SK-N-SH treated with all-trans-retinoic acid at 6 μM for 48 hours (cell line): ENCODE results near the gene MAPK1IP1L.

Experiments
- ATAC-seq: fragments of 200-7000 bp; cut with Tn5 transposase; 3 replicates; pipeline ENCODE4 v1.9.1; 2020; ENCODE audit warnings: mild to moderate bottlenecking, moderate library complexity
- ARNTL ChIP-seq: fragments of 450-650 bp; formaldehyde crosslinking; IDR thresholded peaks from 2 replicates; pipeline ENCODE4 v1.5.0; 2020; ENCODE audit warnings: low read depth, mild to moderate bottlenecking, moderate library complexity, borderline replicate concordance
- BACH2 ChIP-seq: fragments of 250-450 bp; sonication (Bioruptor Pico); IDR thresholded peaks from 2 replicates; pipeline ENCODE4 v1.9.0; 2021; ENCODE audit warnings: mild to moderate bottlenecking, borderline replicate concordance
- CREB5 ChIP-seq: fragments of 250-450 bp; sonication (Bioruptor Pico); IDR thresholded peaks from 2 replicates; pipeline ENCODE4 v1.5.1; 2020; ENCODE audit warnings: low read depth, mild to moderate bottlenecking, moderate library complexity
- CSDC2 ChIP-seq: fragments of 250-450 bp; sonication (Bioruptor Pico); IDR thresholded peaks from 2 replicates; pipeline ENCODE4 v1.5.0; 2020; ENCODE audit warnings: mild to moderate bottlenecking, moderate library complexity
- CSRNP3 ChIP-seq: fragments of 250-450 bp; sonication (Bioruptor Pico); IDR thresholded peaks from 2 replicates; pipeline ENCODE4 v1.5.1; 2021; ENCODE audit warnings: mild to moderate bottlenecking, moderate library complexity
- ESRRG ChIP-seq: fragments of 250-450 bp; sonication (Bioruptor Pico); IDR thresholded peaks from 2 replicates; pipeline ENCODE4 v1.6.1; 2021; ENCODE audit warnings: mild to moderate bottlenecking
- GLIS3 ChIP-seq: fragments of 250-450 bp; sonication (Bioruptor Pico); IDR thresholded peaks from 2 replicates; pipeline ENCODE4 v1.5.0; 2020; ENCODE audit warnings: mild to moderate bottlenecking, moderate library complexity
- ISL1 ChIP-seq: fragments of 250-450 bp; sonication (Bioruptor Pico); IDR thresholded peaks from 2 replicates; pipeline ENCODE4 v2.1.2; 2022; ENCODE audit warnings: mild to moderate bottlenecking, moderate library complexity
- OSR1 ChIP-seq: fragments of 250-450 bp; sonication (Bioruptor Pico); IDR thresholded peaks from 2 replicates; pipeline ENCODE4 v1.8.0; 2022; ENCODE audit warnings: moderate library complexity, mild to moderate bottlenecking, inconsistent platforms
- PATZ1 ChIP-seq: fragments of 250-450 bp; sonication (Bioruptor Pico); IDR thresholded peaks from 2 replicates; pipeline ENCODE4 v1.8.0; 2020; ENCODE audit warnings: mild to moderate bottlenecking, moderate library complexity, borderline replicate concordance
- POU6F1 ChIP-seq: fragments of 250-450 bp; sonication (Bioruptor Pico); IDR thresholded peaks from 2 replicates; pipeline ENCODE4 v1.8.0; 2021; ENCODE audit warnings: low read depth, mild to moderate bottlenecking, moderate library complexity, borderline replicate concordance
- PPARA ChIP-seq: fragments of 250-450 bp; sonication (Bioruptor Pico); IDR thresholded peaks from 2 replicates; pipeline ENCODE4 v1.5.0; 2020; ENCODE audit warnings: mild to moderate bottlenecking, borderline replicate concordance
- RARB ChIP-seq: fragments of 250-450 bp; sonication (Bioruptor Pico); IDR thresholded peaks from 2 replicates; pipeline ENCODE4 v1.8.0; 2021; ENCODE audit warnings: mild to moderate bottlenecking, moderate library complexity
- SNAI2 ChIP-seq: fragments of 250-450 bp; sonication (Bioruptor Pico); IDR thresholded peaks from 2 replicates; pipeline ENCODE4 v1.5.0; 2020; ENCODE audit warnings: mild to moderate bottlenecking, moderate library complexity
- TOX ChIP-seq: fragments of 250-450 bp; sonication (Bioruptor Pico); IDR thresholded peaks from 2 replicates; pipeline ENCODE4 v1.8.0; 2021; ENCODE audit warnings: mild to moderate bottlenecking, moderate library complexity, borderline replicate concordance
- TSHZ2 ChIP-seq: fragments of 250-450 bp; sonication (Bioruptor Pico); IDR thresholded peaks from 2 replicates; pipeline ENCODE4 v1.5.0; 2020; ENCODE audit warnings: mild to moderate bottlenecking, moderate library complexity
- ZC3H10 ChIP-seq: fragments of 250-450 bp; sonication (Bioruptor Pico); IDR thresholded peaks from 2 replicates; pipeline ENCODE4 v1.5.1; 2021; ENCODE audit warnings: mild to moderate bottlenecking, moderate library complexity
- ZFP30 ChIP-seq: fragments of 450-650 bp; formaldehyde crosslinking; IDR thresholded peaks from 2 replicates; pipeline ENCODE4 v1.5.0; 2022; ENCODE audit warnings: mild to moderate bottlenecking, moderate library complexity
- ZNF70 ChIP-seq: fragments of 450-650 bp; formaldehyde crosslinking; IDR thresholded peaks from 2 replicates; pipeline ENCODE4 v1.5.0; 2020; ENCODE audit warnings: mild to moderate bottlenecking, moderate library complexity
- ZNF8 ChIP-seq: fragments of 450-650 bp; formaldehyde crosslinking; IDR thresholded peaks from 2 replicates; pipeline ENCODE4 v1.5.0; 2020; ENCODE audit warnings: mild to moderate bottlenecking, moderate library complexity

MAPK1IP1L gene

GRCh38 chr14:55026793-55027561 is 24.5 kb upstream of the MAPK1IP1L start, which contains the start of the genes SOCS4 and WDHD1:
SOCS4 (plus strand) TSS chr14:55027236; CDS start chr14:55043042, 15,806 bp downstream.
WDHD1 (minus strand) TSS chr14:55027099; CDS start chr14:55026787, 312 bp downstream.
- peak; percentile 96 for ATAC-seq
- TF ChIP-seq TSHZ2 (CRISPR knock-in tag) (no peak), ZFP30 (CRISPR knock-in tag) (no peak), CSDC2 (CRISPR knock-in tag) (no peak), ZNF70 (CRISPR knock-in tag) (peak; percentile 68; the same call in 1 of the 2 replicates)

- ATAC-seq = 0 out of 3 replicates have a peak, but pooled peaks have one; percentile 9
- no peak for TF ChIP-seq TSHZ2 (CRISPR knock-in tag)
- TF ChIP-seq RARB (CRISPR knock-in tag) = no peak
- TF ChIP-seq CSDC2 (CRISPR knock-in tag) = no peak
- TF ChIP-seq OSR1 = no peak
- no peak for TF ChIP-seq PATZ1 (CRISPR knock-in tag)
- no peak for TF ChIP-seq CREB5
- TF ChIP-seq ISL1 (CRISPR knock-in tag) = no peak
- TF ChIP-seq POU6F1 (CRISPR knock-in tag) = no peak
These were observed 23.4 kb upstream of the MAPK1IP1L start for GRCh38 chr14:55028066-55028465.

- no peak for ATAC-seq
- TF ChIP-seq ZC3H10 (CRISPR knock-in tag) (no peak), TOX (CRISPR knock-in tag) (no peak), PPARA (CRISPR knock-in tag) (no peak), GLIS3 (no peak), OSR1 (no peak), ARNTL (CRISPR knock-in tag) (no peak), RARB (CRISPR knock-in tag) (no peak), CSRNP3 (CRISPR knock-in tag) (no peak), ZNF8 (CRISPR knock-in tag) (no peak), ZNF70 (CRISPR knock-in tag) (no peak), ISL1 (CRISPR knock-in tag) (no peak), ESRRG (CRISPR knock-in tag) (no peak), CSDC2 (CRISPR knock-in tag) (no peak), POU6F1 (CRISPR knock-in tag) (no peak), BACH2 (CRISPR knock-in tag) (no peak), SNAI2 (no peak)
These were observed 23.0 kb upstream of the MAPK1IP1L start for GRCh38 chr14:55028476-55028875.
